T follicular helper cell (primary cell): ENCODE data around the gene UNC5C.
"Not testable (repeated sequence)": the region's sequence is repeated elsewhere in the genome, so short reads cannot be mapped to it uniquely, and the experiment has no call there.

Source experiments
- DNase-seq: peaks from one replicate; pipeline ENCODE4 v3.0.0-alpha.2; 2020; ENCODE audit warnings: low read depth

UNC5C gene

GRCh38 chr4:95178938-95179337 is 369.8 kb downstream of the UNC5C start:
- no peak for DNase-seq

- DNase-seq, result not testable (repeated sequence)
Measured at GRCh38 chr4:95171377-95171776, 377.4 kb downstream of the UNC5C start.

GRCh38 chr4:95170176-95170575 is 378.6 kb downstream of the UNC5C start:
- DNase-seq, result no peak

GRCh38 chr4:95167805-95168204 is 381.0 kb downstream of the UNC5C start:
- no peak for DNase-seq

GRCh38 chr4:95165926-95166524 is 382.7 kb downstream of the UNC5C start:
- no peak for DNase-seq

- DNase-seq, result no peak
Measured at GRCh38 chr4:95162867-95163266, 385.9 kb downstream of the UNC5C start.

GRCh38 chr4:95161781-95162469 is 386.8 kb downstream of the UNC5C start:
- DNase-seq, result no peak

- no peak for DNase-seq
Measured at GRCh38 chr4:95159384-95159783, 389.4 kb downstream of the UNC5C start.

- DNase-seq, result no peak
Measured at GRCh38 chr4:95158626-95159025, 390.1 kb downstream of the UNC5C start.

GRCh38 chr4:95158045-95158444 is 390.7 kb downstream of the UNC5C start:
- DNase-seq, result no peak

GRCh38 chr4:95157596-95157995 is 391.2 kb downstream of the UNC5C start:
- no peak for DNase-seq

GRCh38 chr4:95156452-95156765 is 392.4 kb downstream of the UNC5C start:
- no peak for DNase-seq

GRCh38 chr4:95155759-95156451 is 392.9 kb downstream of the UNC5C start:
- DNase-seq, result no peak

GRCh38 chr4:95153182-95153581 is 395.6 kb downstream of the UNC5C start:
- DNase-seq, result no peak

- no peak for DNase-seq
Measured at GRCh38 chr4:95151255-95151654, 397.5 kb downstream of the UNC5C start.

- DNase-seq, result no peak
Measured at GRCh38 chr4:95142932-95143331, 405.8 kb downstream of the UNC5C start.

- no peak for DNase-seq
Measured at GRCh38 chr4:95141361-95141760, 407.4 kb downstream of the UNC5C start.

GRCh38 chr4:95139424-95139823 is 409.3 kb downstream of the UNC5C start:
- not testable (repeated sequence) for DNase-seq

GRCh38 chr4:95134016-95134415 is 414.8 kb downstream of the UNC5C start:
- not testable (repeated sequence) for DNase-seq

- DNase-seq, result no peak
Measured at GRCh38 chr4:95129821-95130311, 418.9 kb downstream of the UNC5C start.

- no peak for DNase-seq
Measured at GRCh38 chr4:95129031-95129430, 419.7 kb downstream of the UNC5C start.

GRCh38 chr4:95124906-95125504 is 423.8 kb downstream of the UNC5C start:
- no peak for DNase-seq

- no peak for DNase-seq
Measured at GRCh38 chr4:95122001-95122400, 426.8 kb downstream of the UNC5C start.
